Ascending aorta (tissue), 2 donors: ENCODE measurements around the gene CGREF1. TPM values are rescaled to one million over a fixed set of nuclear protein-coding genes. Genes with fewer than 3 reads are reported as not detected.

Source experiments
- DNase-seq, 2 donors: peaks; one replicate each; pipeline ENCODE4 v3.0.0-alpha.2; 2019; ENCODE audit warnings: low spot score in 2 of 2
- H3K27ac ChIP-seq, 2 donors: fragments of 200-600 bp; sonication (generic); one replicate each; pipeline ENCODE4 v1.5.1; 2016 to 2017; ENCODE audit warnings: mild to moderate bottlenecking in 1 of 2
- H3K27me3 ChIP-seq: fragments of 200-600 bp; sonication (generic); one replicate; pipeline ENCODE4 v1.5.1; 2017
- H3K36me3 ChIP-seq, 2 donors: fragments of 200-600 bp; sonication (generic); one replicate each; pipeline ENCODE4 v1.5.1; 2016
- H3K4me1 ChIP-seq, 2 donors: fragments of 200-600 bp; sonication (generic); one replicate each; pipeline ENCODE4 v1.5.1; 2016 to 2017; ENCODE audit warnings: mild to moderate bottlenecking in 1 of 2
- H3K4me3 ChIP-seq, 2 donors: fragments of 200-600 bp; sonication (generic); one replicate each; pipeline ENCODE4 v1.5.1; 2016 to 2017; ENCODE audit warnings: mild to moderate bottlenecking in 1 of 2
- H3K9me3 ChIP-seq, 2 donors: fragments of 200-600 bp; sonication (generic); one replicate each; pipeline ENCODE4 v1.5.1; 2016
- CTCF ChIP-seq, 3 experiments: fragments of 200-600 bp in 2 of 3; fragments of 450-650 bp in 1 of 3; sonication (generic) in 2 of 3; IDR thresholded peaks; one replicate each; pipeline ENCODE4 v1.5.1; 2016 to 2019; ENCODE audit warnings: antibody characterized with exemption in 3 of 3, mild to moderate bottlenecking in 1 of 3, moderate library complexity in 1 of 3
- intact Hi-C: fragments of 100-400 bp; cut with DNase I; formaldehyde crosslinking; loops from one replicate; pipeline ENCODE4 v1.15.1; 2023
- total RNA-seq: library from RNA; depleted of rRNA; stranded (reverse); fragments of >200 nt; gene quantifications from one replicate; pipeline ENCODE4 v1.1.0, GENCODE V29; 2016

The CGREF1 gene
- total RNA-seq, 1 donor from 2014 or later, result 3.5 TPM

GRCh38 chr2:27152102-27152795 lies 33.3 kb upstream of the CGREF1 start:
- no peak overlapping the region for H3K4me3 ChIP-seq
- no peak overlapping the region for H3K27ac ChIP-seq
- H3K9me3 ChIP-seq, result no peaks in the 10 kb centered on the region
- TF ChIP-seq CTCF (IDR thresholded peaks at IDR 0.05), result no peak
- intact Hi-C loops, result no loop called here
- no peak for DNase-seq
- H3K27me3 ChIP-seq, result no peaks in the 10 kb centered on the region
- H3K4me1 ChIP-seq, result no peaks in the 10 kb centered on the region
- H3K36me3 ChIP-seq, result no peaks in the 10 kb centered on the region

- intact Hi-C loops, result no loop called here
- H3K4me3 ChIP-seq, result no peak overlapping the region
- TF ChIP-seq CTCF (IDR thresholded peaks at IDR 0.05), result no peak
- H3K27me3 ChIP-seq, result no peaks in the 10 kb centered on the region
- DNase-seq, result no peak
- H3K27ac ChIP-seq, result no peak overlapping the region
- H3K9me3 ChIP-seq, result no peaks in the 10 kb centered on the region
- H3K36me3 ChIP-seq, result no peaks in the 10 kb centered on the region
- no peaks in the 10 kb centered on the region for H3K4me1 ChIP-seq
These were observed 31.8 kb upstream of the CGREF1 start for GRCh38 chr2:27150639-27151230.

GRCh38 chr2:27149570-27150405 lies 30.9 kb upstream of the CGREF1 start:
- no peak overlapping the region for H3K4me3 ChIP-seq

GRCh38 chr2:27148801-27149439 lies 30.0 kb upstream of the CGREF1 start, which contains the start of gene TCF23:
Gene TCF23 (plus strand): TSS chr2:27149004. CDS start chr2:27149134, 130 bp downstream.
- no peak for DNase-seq
- intact Hi-C loops, result no loop called here
- Histone ChIP-seq H3K9me3 (no peaks in the 10 kb centered on the region), H3K27ac (no peak within 1 kb of the TSS), H3K36me3 (no peaks in the 10 kb centered on the region), H3K4me3 (no peak within 1 kb of the TSS), H3K4me1 (no peaks in the 10 kb centered on the region), H3K27me3 (no peaks in the 10 kb centered on the region)
- no peak for TF ChIP-seq CTCF (IDR thresholded peaks at IDR 0.05)

More at GRCh38 chr2:27149570-27150405, 30.9 kb upstream of the CGREF1 start:
- DNase-seq, result no peak
- H3K4me1 ChIP-seq, result no peaks in the 10 kb centered on the region
- no peak for TF ChIP-seq CTCF (IDR thresholded peaks at IDR 0.05)
- H3K27me3 ChIP-seq, result no peaks in the 10 kb centered on the region
- H3K9me3 ChIP-seq, result no peaks in the 10 kb centered on the region
- intact Hi-C loops, result no loop called here
- H3K36me3 ChIP-seq, result no peaks in the 10 kb centered on the region
- no peak overlapping the region for H3K27ac ChIP-seq

GRCh38 chr2:27147935-27148334 lies 29.0 kb upstream of the CGREF1 start:
- H3K27ac ChIP-seq, result no peak overlapping the region
- DNase-seq, result no peak
- no peaks in the 10 kb centered on the region for H3K27me3 ChIP-seq
- no peak overlapping the region for H3K4me3 ChIP-seq
- TF ChIP-seq CTCF (IDR thresholded peaks at IDR 0.05), result no peak
- intact Hi-C loops, result no loop called here
- no peaks in the 10 kb centered on the region for H3K36me3 ChIP-seq
- H3K4me1 ChIP-seq, result no peaks in the 10 kb centered on the region
- H3K9me3 ChIP-seq, result no peaks in the 10 kb centered on the region
